ENCODE data around the gene ZNF385C. TPM values are rescaled to one million over a fixed set of nuclear protein-coding genes. Genes with fewer than 3 reads are reported as not detected.
A peak's percentile ranks its signal among the peaks of the same experiment; 100 is the strongest.

The ZNF385C gene
- total RNA-seq, 2 donors from 2014 or later = 0.34 to 0.40 TPM

DNA sequence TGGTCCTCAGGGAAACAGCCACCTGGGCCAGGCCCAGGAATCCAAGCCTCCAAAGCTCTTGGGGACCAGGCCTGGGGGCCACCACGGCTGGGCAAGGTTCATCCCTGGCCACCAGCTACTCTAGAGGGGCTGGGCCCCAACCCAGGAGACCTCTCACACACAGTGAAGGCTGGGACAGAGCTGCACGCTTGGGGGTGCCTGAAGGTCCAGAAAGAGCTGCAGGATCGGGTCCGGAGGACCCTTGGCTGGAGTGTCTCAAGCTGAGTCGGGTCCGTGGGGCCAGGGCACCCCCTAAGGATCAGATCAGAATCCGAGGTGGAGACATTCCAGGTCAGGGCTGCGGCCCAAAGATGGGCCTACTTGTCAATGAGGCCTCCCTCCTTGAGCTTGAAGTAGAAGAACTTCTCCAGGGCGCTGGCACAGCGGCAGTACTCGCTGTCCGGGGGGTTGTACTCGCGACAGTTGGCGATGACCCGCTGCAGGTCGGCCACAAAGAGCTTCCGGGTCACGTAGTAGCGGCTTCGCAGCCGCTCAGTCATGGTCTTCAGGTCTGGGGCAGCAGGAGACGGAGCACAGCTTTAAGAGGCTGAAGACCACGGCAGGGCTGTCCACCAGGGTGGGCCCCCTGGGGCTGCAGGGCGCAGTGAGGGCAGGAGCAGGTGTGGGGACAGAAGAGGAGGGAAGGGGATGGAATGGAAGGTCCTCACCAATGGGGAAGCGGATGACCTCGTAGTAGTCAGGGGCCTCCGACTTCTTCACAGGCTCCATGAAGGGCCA lies 15.2 kb upstream of the ZNF385C start:
- DNase-seq (no peak), ATAC-seq (no peak)
- intact Hi-C loops (cut with DNase I, micrococcal nuclease) = loop anchor here in 1 of 2 donors (10.0 kb wide), 2 partner anchors 59 to 149 kb away; partner anchors contain the start of genes C17orf113 and CNP

DNA sequence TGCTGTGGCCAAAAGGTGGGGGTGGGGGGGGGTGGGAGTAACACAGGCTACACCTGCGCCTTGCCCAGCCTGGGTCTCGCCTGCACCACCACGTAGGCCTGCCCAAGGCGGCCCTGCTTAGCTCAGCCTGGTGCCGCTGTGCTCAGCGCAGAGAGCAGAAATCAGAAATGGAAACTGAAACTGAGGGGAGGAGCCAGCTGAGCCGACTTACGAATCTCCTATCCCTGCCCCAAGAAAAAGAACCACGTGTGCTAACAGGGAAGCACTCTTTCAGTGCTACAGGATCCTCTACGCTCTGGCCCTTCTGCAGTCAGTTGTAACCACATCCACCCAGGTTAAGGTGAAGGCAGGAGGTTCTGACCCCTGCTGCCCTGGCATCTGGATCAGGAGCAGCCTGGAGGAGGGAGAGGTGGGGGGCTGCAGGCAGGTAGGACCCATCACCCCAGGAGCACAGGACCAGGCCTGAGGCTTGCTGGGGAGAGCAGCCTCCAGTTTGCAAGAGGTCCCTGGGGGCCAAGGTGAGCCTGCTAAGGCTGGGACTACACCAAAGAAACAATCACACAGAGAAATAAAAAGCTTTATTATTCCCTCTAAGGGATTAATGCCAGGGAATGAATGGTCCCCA lies 14.4 kb upstream of the ZNF385C start, which contains the start of gene DHX58:
Gene DHX58 (minus strand): TSS at position 163 of the 625 bp plus-strand sequence. CDS start 822 bp downstream, outside the sequence.
- intact Hi-C loops (cut with DNase I, micrococcal nuclease) = loop anchor here in 1 of 2 donors (10.0 kb wide), 2 partner anchors 58 to 148 kb away; partner anchors contain the start of genes C17orf113 and CNP
- DNase-seq (peak; percentile 83 to 84), ATAC-seq (peak; percentile 84)

DNA sequence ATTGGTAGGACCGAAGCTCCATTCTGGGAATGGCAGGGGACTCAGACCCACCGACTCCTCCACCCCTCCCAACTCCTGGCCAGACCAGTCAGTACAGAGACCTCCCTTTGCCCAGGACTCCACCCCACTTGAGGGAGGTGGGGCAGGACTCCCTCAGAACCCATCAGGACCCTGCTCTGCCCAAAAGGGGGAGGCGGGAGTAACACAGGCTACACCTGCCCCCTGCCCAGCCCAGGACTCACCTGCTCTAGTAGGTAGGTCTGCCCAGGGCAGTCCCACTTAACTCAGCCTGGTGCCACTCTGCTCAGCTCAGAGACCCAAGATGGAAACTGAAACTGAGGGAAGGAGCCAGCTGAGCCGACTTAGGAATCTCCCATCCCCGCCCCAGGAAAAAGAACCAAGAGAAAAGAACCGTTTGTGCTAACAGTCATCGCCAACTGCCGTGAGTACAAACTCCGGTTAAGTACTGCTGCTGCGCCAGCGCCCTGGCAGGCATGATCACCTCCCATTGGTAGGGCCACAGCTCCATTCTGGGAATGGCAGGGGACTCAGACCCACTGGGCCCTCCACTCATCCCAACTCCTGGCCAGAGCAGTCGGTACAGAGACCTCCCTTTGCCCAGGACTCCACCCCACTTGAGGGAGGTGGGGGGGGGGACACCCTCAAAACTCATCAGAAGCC lies 13.7 kb upstream of the ZNF385C start:
- intact Hi-C loops (cut with DNase I, micrococcal nuclease) = loop anchor here in 1 of 2 donors (10.0 kb wide), 2 partner anchors 57 to 147 kb away; partner anchors contain the start of genes C17orf113 and CNP
- DNase-seq (peak; percentile 56 to 59), ATAC-seq (peak; percentile 48)

DNA sequence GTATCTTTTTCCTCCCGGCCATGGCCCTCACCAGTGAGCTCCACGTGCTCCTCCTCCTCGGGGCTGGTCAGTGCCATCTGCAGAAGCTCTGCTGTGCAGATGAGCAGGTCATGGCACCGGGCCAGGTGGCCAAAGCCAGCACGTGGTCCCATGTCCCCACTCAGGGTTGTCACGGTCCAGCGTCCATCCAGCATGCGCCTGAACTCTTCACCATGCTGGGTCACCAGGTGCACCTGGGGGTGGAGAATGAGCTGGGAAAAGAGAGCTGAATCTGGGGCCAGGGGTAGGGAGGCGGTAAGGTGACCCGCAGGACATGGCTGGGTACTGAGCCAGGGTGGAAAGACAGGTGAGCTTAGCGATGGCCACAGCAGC lies 13.0 kb upstream of the ZNF385C start:
- DNase-seq (no peak), ATAC-seq (no peak)
- intact Hi-C loops (cut with DNase I, micrococcal nuclease) = loop anchor here in 1 of 2 donors (10.0 kb wide), 2 partner anchors 56 to 146 kb away; partner anchors contain the start of genes C17orf113 and CNP

DNA sequence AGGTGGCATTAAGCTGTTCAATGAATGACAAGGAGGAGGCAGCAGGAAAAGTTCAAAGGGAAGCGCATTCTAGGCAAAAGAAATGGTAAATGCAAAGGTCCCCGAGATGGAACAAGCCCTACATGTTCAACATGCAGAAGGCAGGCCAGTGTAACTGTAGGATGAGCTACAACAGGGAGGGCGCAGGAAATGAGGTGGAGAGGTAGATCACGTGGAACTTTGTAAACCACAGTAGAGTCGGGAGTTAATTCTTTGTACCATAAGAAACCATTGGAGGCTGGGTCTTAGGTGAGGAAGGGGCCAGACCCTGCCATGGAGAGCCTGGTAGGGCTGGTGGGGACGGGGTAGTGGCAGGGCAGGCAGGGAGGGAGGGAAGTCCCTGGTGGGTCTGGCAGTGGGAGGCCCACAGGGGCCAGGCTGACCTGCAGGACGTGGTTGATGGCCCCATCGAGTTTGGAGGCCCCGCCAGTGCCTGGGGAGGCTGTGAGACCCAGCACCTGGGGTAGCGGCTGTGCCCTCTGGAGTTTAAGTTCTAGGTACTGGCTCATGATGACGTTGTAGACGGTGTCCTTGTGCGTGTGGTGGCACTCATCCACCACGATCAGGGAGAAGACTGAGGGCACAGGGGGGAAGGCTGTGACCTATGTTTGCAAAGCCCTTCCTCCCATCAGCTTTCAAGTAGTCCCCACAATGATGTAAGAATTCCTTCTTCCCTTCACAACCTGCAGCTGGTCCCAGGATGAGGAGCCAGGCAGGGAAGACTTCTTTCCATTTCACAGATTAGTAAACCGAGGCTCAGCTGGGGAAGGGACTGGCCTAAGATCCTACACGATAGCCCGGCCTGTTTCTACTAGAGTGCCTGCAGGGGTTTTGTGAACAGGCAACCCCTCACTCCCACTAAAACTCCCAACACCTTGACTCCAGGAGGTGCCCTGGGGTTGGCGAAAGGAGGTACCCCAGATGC lies 12.3 kb upstream of the ZNF385C start:
- no peak for ATAC-seq
- DNase-seq = no peak
- intact Hi-C loops (cut with DNase I, micrococcal nuclease) = loop anchor here in 1 of 2 donors (10.0 kb wide), 2 partner anchors 56 to 146 kb away; partner anchors contain the start of genes C17orf113 and CNP

DNA sequence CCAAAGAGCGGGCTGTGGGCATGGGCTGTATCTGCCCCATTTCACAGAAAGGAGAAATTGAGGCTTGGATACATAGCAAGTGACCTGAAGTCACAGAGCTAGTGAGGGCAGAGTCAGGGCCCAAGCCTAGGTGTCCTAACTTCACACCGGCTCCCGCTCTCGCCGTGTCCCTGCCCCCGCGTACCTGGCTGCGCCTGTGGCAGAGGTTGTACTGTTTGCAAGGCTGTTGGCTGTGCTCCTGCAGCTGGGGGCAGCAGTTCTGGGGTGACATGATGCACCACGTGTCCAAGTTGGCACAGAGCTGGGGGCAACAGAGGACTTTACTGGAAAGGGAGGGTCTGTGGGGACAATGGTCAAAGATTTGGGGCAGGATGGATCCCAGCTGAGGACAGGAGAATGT lies 10.8 kb upstream of the ZNF385C start:
- intact Hi-C loops (cut with DNase I, micrococcal nuclease) = no loop called here

DNA sequence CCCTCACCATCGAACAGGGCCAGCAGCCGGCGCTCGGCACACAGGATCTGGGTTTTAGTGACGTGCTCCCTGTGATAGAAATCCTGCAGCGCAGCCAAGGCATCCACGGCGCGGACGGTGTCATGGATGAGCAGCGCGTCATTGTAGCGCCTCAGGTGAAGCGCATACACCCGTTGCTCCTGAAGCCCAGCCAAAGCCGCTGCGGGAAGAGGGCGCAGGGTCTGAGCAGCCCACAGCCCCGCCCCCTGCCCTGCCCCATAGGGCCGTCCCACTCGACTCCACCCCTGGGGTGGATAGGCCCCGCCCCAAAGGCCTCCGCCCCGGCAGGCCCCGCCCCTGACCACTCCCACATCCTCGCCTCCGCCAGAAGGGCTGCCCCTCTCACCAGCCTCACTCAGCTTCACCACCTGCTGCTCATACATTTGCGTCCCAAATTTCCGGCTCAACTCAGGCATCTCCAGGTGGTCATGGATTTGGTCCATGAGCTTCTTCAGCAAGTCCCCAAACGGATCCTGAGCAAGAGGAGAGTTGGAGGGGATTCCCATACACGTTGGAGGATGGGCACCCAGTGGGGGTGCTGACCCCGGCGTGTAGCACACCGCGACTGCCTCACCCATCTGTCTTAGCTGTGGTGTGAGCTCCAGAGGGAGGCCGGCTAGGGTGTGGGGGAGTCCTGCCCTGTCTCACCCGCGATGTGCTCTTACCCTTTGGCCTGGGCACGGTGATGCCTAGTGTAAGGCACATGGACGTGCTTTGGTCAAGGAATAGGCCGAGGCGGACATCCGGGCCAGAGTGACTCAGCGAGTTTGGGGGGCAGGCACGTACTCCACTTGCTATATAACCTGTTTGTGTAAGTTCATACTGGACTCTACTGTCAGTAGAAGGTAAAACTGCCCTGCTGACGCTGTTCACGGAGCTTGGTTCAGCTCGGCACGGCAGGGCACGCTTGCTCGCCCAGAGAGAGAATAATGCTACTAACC lies 9.6 kb upstream of the ZNF385C start:
- DNase-seq (peak; percentile 87 to 96), ATAC-seq (peak; percentile 84)
- intact Hi-C loops (cut with DNase I, micrococcal nuclease) = no loop called here

More for the DNA sequence above, 10.8 kb upstream of the ZNF385C start:
- ATAC-seq (no peak), DNase-seq (no peak)

DNA sequence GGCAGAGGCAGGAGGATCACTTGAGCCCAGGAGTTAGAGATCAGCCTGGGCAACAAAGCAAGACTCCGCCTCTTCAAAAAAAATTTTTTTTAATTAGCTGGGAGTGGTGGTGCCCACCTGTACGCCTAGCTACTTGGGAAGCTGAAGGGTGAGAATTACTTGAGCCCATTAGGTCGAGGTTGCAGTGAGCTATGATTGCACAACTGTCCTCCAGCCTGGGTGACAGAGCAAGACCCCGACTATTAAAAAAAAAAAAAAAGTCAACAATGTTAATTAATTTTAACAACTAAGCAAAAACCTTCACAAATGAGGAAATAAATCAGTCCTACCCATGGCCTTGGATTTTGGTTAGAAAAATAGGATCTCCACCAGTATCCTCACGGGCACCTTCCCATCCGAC lies 8.9 kb upstream of the ZNF385C start:
- DNase-seq (no peak), ATAC-seq (no peak)
- intact Hi-C loops (cut with DNase I, micrococcal nuclease) = no loop called here

DNA sequence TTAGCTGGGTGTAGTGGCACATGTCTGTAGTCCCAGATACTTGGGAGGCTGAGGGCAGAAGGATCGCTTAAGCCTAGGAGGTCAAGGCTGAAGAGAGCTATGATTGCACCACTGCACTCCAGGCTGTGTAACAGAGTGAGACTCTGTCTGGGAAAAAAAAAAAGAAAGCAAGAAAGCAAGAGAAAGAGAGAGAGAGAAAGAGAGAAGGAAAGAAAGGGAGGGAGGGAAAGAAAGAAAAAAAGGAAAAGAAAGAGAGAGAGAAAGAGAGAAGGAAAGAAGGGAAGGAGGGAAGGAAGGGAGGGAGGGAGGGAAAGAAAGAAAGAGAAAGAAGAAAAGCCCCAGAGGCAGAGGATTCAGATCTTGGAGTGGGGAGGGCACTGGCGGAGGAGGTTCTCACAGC lies 7.7 kb upstream of the ZNF385C start:
- no peak for DNase-seq

DNA sequence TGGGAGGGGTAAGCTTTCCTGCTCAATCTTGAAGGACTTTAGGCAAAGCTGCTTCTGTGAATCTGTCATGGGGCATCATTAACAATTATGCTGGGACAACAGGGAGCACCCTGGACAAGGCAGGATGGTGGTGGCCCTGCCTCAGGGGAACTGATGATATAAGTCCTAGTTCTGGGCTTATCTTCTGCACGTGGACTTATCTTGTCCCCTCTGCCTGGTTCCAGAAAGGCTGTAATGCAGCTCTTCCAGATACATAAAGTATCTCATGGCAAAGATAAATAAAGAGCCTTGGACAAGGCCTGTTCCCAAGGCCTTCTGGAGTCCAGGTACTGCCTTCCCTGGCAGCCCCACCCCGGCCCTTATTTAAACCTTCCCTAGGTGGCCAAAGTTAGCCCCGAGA lies 6.0 kb upstream of the ZNF385C start:
- ATAC-seq = no peak
- no peak for DNase-seq
- intact Hi-C loops (cut with DNase I, micrococcal nuclease) = no loop called here

More for the DNA sequence above, 7.7 kb upstream of the ZNF385C start:
- intact Hi-C loops (cut with DNase I, micrococcal nuclease) = no loop called here
- ATAC-seq = no peak

DNA sequence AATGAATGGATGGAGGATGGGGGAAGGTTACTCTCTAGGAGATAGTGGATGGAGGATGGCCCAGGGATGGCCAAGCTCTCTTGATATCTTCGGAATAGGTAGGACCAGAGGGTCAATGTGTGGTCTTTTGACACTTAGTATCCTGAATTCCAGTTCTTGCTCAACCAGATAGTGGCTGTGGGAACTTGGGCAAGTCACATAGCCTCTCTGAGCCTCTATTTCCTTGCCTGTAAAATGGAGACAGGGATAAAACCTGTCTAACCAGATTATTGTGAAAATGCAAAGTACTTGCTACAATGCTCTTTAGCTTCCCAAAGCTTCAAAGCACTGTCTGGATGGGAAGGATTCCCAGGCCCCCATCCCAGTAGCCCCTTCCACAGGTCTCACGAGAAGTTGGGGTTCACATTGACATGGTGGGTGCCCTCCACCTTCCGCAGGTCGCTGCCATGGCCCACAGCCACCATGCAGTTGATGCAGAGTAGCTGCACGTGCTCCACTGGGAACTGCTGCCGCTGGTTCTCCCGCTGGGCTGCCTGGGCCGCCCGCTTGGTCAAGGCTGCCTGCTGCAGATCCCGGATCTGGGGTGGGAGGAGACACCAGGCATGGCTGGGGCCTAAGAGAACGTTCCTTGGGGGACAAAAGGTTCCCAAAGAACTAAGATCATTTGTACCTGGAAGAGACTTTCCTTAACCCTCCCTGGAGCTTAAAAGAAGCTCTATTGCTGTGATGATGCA lies 5.1 kb upstream of the ZNF385C start:
- DNase-seq (no peak), ATAC-seq (no peak)
- intact Hi-C loops (cut with DNase I, micrococcal nuclease) = no loop called here

DNA sequence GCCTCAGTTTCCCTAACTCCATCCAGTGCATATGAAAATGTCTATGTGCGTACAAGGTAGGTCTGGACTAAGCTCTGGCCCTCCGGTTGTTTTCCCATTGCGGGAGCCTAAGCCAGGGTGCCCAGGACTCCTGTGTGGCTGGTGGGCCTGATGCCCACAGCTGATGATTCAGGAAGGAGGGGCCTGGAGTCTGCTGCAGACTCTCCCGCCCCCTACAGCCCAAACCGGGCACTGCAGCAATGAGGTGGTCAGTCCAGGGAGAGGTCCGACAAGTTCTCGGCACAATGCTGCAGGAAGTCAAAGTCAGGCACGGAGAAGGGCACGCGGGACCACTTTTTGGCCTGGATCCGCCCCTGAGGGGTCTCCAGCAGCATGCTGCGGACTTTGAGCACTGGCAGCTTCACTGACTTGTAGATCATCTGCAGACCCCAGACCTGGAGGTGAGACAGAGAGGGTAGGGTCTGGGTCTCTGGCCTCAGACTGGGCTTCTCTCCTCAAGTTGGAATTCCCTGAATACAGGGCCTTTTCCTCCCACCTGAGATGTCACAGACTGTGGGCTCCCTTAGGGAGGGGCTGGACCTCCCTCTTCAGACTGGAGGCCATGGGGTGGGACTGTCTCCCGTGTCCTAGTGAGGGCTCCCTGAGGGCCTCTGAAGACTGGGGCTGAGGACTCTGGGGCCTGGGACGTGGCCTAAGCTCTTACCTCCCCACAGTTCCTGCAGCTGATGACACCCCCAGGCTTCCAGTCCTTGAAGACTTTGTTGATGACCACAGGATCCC lies 3.4 kb upstream of the ZNF385C start:
- DNase-seq (peak in 1 of 2 donors; percentile 82), ATAC-seq (peak; percentile 83)
- intact Hi-C loops (cut with DNase I, micrococcal nuclease) = no loop called here

DNA sequence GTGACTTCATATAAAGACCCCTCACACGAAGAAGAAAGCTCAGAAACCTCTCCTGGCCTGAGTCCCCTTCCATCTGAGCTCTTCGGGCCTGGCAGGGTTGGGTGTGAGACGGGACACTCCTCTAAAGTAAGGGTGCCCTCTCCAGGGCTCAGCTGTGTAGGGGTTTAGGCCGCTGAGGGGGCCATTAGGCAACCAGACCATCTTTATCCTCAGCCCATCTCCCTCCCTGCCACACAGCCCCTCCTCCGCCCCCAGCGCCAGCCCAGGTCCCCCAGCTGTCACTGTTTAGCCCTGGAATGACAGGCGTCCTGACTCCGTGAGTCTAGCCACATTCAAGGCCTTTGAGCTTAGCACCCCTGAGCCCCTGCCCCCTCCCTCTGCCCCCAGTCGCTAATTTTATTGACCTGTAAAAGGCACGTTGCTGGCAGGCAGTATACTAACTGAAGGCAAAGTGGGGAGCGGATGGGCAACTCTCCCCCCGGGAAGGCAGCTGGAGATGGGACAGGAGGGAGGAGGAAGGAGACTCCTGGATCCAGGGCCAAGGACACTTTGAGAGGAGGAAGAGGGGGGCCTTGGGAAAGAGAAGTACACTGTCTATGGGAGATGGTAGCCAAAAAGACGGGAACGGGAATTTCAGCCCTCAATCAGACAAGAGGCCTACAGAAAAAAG lies 592 bp upstream of the ZNF385C start:
- intact Hi-C loops (cut with DNase I, micrococcal nuclease) = no loop called here
- DNase-seq = no peak
- ATAC-seq = peak; percentile 30

DNA sequence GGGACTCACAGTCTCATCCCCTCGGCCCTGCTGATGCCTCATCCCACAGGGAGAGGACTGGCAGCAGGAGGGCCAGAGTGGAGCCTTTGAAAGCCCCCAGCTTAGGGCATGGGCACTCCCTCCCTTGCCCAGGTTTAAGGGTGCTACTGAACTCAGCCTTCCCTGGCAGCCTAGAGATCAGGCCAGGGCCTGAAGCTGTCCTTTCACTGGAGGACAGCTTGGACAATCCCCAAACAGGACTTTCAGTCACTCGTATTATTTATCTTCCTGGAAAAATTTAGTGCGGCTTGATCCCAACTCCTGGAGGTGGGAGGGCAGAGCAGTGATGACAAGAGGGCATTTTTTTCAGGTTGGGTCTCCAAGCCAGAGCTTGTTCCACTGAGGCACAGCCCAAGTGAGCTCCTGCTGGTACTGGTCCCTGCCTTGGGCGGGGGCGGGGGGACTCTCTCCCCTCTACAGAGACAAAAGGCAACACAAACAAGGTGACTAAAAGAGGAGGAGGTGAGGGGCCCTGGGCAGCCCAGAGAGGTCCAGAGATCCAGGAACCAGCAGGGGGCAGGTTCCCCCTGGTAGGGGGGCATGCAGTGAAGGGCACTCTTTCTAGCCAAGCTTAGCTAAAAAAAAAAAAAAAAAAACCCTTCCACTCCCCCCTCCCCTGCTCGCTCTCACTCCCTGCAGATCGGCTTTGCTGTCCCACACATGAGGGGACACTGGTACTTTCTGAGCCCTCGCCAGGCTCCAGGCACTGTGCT lies 1.7 kb downstream of the ZNF385C start:
- intact Hi-C loops (cut with DNase I, micrococcal nuclease) = no loop called here
- ATAC-seq (no peak), DNase-seq (no peak)

Data from left colon (tissue), 2 donors.